HL-60/S4 treated with retinoic acid at 250 ng/mL for 4 days and 3 days (cell line): ENCODE data around the gene KRT82.
"Not testable (repeated sequence)": the region's sequence is repeated elsewhere in the genome, so short reads cannot be mapped to it uniquely, and the experiment has no call there.

Experiments used
- in situ Hi-C: fragments of 300-500 bp; cut with MboI; formaldehyde crosslinking; loops from 2 replicates; pipeline ENCODE4 v1.7.0; 2022; ENCODE audit warnings: low sequenced_read_pairs

Gene KRT82

DNA sequence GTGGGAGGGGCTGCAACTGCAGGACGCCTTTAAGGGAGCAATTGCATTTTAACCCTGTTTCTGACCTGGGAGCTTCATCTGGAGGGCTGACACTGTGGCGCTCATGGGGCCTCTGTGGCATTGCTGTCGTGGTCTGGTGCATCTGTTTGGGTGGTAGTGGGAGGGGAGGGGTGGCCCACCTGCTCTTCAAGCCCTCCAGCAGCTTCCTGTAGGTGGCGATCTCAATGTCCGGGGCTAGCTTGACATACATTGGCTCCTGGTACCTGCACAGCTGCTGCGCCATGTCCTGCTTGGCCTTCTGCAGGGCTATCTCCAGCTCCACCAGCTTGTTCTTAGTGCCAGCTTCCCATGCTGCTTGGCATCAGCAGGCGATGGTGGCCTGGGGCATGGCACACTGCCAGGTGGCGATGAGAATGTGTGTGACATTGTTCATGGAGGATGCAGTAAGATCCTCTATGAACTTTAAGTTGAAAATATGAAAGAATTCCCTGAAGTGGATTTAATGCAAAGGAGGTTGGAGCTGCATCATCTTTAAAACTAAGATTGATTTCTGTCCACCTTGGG is 7.7 kb upstream of the KRT82 start:
- in situ Hi-C loops = no loop called here

DNA sequence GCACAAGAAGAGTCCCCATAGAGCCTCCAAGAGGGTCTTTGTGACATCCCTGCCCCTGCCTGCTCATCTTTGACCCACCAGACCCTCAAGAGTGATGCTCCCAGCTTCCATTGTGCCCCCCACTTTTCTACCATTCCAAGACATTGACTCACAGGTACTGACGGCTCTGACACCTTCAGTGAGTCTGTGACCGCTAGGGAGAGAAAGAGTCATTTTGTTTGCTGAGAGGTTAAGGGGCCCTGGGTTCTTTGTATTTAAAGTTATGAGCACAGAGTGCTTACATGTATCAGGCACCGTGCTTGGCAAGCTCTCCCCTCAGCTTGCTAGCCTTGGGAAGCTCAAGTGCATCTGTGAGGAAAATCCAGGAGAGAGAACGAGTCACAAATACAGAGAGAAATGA is 7.1 kb upstream of the KRT82 start:
- in situ Hi-C loops = no loop called here

DNA sequence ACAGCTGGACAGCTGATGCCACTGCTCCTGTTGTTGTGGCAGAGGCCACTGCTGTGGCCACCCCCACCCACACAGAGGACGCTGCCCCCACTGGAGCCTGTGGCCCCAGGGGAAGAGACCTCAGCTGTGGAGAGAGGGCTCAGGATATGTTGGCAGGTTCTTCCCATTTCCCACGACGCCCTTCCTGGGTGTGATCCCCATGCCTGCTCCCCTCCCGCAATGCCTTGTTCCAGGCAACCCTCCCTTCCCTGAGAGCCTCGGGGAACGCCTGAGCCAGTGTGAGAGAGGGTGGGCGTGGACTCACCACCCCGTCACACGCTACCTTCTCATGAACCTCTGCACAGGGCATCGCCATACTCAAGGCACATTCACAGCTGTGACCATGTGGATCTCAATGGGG is 5.7 kb upstream of the KRT82 start:
- in situ Hi-C loops = no loop called here

- in situ Hi-C loops = not testable (repeated sequence)
Observed at GRCh38 chr12:52410589-52411248, 4.6 kb upstream of the KRT82 start.

GRCh38 chr12:52407918-52408317 is 1.8 kb upstream of the KRT82 start:
- in situ Hi-C loops = no loop called here

GRCh38 chr12:52404951-52405350 is 1.2 kb downstream of the KRT82 start:
- in situ Hi-C loops = no loop called here

GRCh38 chr12:52403561-52403960 is 2.6 kb downstream of the KRT82 start:
- in situ Hi-C loops = no loop called here

- in situ Hi-C loops = no loop called here
Observed at GRCh38 chr12:52402873-52403540, 3.1 kb downstream of the KRT82 start.

DNA sequence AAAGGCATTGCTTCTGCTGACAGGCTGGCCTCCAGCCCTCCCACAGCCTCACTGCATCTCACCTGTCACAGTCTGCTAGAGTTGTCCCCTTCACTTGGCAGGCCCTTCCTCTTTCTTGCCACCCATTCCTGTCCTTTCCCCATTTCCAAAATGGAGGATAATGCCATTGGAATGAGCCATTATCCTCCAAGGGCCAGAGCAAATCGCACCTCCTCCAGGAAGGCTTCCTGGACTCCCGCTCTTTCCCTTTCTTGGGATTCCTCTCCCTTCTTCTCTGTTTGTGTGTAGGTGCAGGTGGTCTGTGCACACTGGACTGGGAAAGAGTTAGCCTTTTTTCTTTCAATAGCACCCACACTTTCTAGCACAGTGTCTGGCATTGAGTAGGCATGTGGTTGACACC is 3.8 kb downstream of the KRT82 start:
- in situ Hi-C loops = no loop called here

- in situ Hi-C loops = no loop called here
Observed at GRCh38 chr12:52401926-52402325, 4.2 kb downstream of the KRT82 start.

GRCh38 chr12:52401526-52401925 is 4.6 kb downstream of the KRT82 start:
- in situ Hi-C loops = no loop called here

DNA sequence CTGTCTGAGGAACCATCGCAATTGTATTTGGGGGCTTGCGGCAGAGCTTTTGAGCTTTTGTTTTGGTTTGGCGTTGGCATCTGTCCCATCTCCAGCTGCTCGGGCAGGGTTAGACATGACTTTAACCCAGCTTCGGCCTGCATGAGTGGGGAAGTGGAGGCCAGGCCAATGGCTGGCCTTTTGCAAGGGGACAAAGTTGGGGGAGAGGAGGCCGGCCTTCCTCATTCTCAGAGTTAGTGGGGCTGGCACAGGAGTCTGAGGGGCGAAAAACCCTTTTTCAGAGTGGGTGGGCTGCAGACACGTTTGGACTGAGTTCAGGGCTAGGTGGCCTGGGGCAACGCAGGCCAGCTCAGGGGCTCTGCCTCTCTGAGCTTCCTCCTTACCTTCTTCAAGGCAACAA is 5.2 kb downstream of the KRT82 start:
- in situ Hi-C loops = no loop called here

- in situ Hi-C loops = loop anchor here (25.0 kb wide), 2 partner anchors 463 to 588 kb away; no protein-coding TSS in a partner anchor
Observed at GRCh38 chr12:52399756-52400155, 6.4 kb downstream of the KRT82 start.

- in situ Hi-C loops = loop anchor here (25.0 kb wide), 2 partner anchors 464 to 589 kb away; no protein-coding TSS in a partner anchor
Observed at GRCh38 chr12:52398176-52398575, 8.0 kb downstream of the KRT82 start.

GRCh38 chr12:52396656-52397055 is 9.5 kb downstream of the KRT82 start:
- in situ Hi-C loops = loop anchor here (25.0 kb wide), 2 partner anchors 466 to 591 kb away; no protein-coding TSS in a partner anchor

DNA sequence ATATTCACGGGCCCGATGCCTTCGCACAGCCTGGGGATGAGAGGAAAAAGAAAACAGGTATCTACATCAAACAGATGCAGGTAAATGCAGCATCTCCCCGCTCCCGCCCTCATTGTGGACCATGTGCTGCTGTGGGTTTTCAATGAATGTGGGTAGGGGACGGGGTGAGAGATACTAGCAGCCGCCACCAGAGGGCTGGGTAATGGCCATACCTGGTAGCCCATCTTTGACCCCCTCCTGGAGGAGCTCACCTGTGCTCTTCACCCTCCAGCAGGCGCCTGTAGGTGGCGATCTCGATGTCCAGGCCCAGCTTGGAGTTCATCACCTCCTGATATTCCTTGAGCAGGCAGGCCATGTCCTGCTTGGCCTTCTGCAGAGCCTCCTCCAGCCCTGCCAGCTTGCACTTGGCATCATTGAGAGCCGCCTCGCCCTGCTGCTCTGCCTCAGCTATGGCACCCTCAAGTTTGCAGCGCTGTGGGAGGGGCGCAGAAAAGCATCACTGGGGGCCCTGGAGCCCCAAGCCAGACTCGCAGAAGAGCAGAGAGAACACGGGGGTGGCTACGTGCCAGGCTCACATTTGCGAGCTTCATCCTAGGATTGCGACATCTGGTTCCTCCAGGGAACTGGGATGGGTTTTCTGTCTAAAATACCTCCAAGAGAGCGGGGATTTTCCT is 10.2 kb downstream of the KRT82 start:
- in situ Hi-C loops = loop anchor here (25.0 kb wide), 2 partner anchors 466 to 591 kb away; no protein-coding TSS in a partner anchor

DNA sequence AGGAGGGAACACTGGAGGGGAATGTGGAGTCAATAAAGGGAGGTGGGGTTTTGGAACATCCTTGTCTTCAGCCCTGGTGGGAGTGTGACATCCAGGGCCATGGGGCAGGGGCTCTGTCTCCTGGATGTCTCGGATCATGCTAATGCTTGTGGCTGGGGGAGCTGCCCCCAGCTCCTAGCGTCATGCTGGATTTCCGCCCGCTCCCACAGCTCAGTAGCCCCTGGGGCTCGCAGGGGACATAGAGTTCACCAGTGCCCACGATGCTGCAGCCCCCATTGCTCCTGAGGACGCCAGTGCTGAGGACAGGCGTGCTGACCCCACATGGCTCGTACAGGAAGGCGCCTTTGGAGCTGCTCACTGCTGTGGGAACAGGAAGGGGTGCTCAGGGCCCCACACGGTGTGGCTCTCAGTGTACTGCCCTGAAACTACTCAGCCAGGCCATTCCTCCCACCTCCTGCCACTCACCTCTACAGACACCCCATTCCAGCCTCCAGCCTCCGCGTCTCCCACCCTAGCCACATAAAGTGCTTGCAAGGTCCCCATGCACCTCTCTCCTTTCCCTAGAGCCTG is 11.2 kb downstream of the KRT82 start:
- in situ Hi-C loops = loop anchor here (25.0 kb wide), 2 partner anchors 467 to 592 kb away; no protein-coding TSS in a partner anchor

- in situ Hi-C loops = loop anchor here (25.0 kb wide), 2 partner anchors 470 to 595 kb away; no protein-coding TSS in a partner anchor
Observed at GRCh38 chr12:52392465-52393007, 13.6 kb downstream of the KRT82 start.

GRCh38 chr12:52391618-52392002 is 14.5 kb downstream of the KRT82 start:
- in situ Hi-C loops = loop anchor here (25.0 kb wide), 2 partner anchors 471 to 596 kb away; no protein-coding TSS in a partner anchor

GRCh38 chr12:52390739-52391617 is 15.2 kb downstream of the KRT82 start:
- in situ Hi-C loops = loop anchor here (25.0 kb wide), 2 partner anchors 471 to 596 kb away; no protein-coding TSS in a partner anchor
